ENCODE results near the gene TRAK1.

Gene TRAK1

GRCh38 chr3:42246091-42246490 is 154.9 kb downstream of the TRAK1 start:
- no peak for DNase-seq (ENCODE audit: low spot score)

- DNase-seq (ENCODE audit: low spot score) = peak; percentile 56
These were observed 156.4 kb downstream of the TRAK1 start for GRCh38 chr3:42247576-42248027.

- no peak for DNase-seq (ENCODE audit: low spot score)
These were observed 159.6 kb downstream of the TRAK1 start for GRCh38 chr3:42250761-42251160.

- DNase-seq (ENCODE audit: low spot score) = no peak
These were observed 163.4 kb downstream of the TRAK1 start for GRCh38 chr3:42254566-42254965.

GRCh38 chr3:42256135-42256819 is 165.1 kb downstream of the TRAK1 start:
- DNase-seq (ENCODE audit: low spot score) = peak; percentile 22

GRCh38 chr3:42257007-42257406 is 165.8 kb downstream of the TRAK1 start:
- no peak for DNase-seq (ENCODE audit: low spot score)

- peak; percentile 20 for DNase-seq (ENCODE audit: low spot score)
These were observed 171.4 kb downstream of the TRAK1 start for GRCh38 chr3:42262525-42262924.

- no peak for DNase-seq (ENCODE audit: low spot score)
These were observed 172.5 kb downstream of the TRAK1 start for GRCh38 chr3:42263354-42264346.

GRCh38 chr3:42264399-42265058 is 173.4 kb downstream of the TRAK1 start:
- DNase-seq (ENCODE audit: low spot score) = no peak

- no peak for DNase-seq (ENCODE audit: low spot score)
These were observed 174.2 kb downstream of the TRAK1 start for GRCh38 chr3:42265059-42265991.

- DNase-seq (ENCODE audit: low spot score) = no peak
These were observed 174.9 kb downstream of the TRAK1 start, which contains the start of gene CCK for GRCh38 chr3:42266085-42266484. Gene CCK (minus strand): TSS chr3:42266185. CDS start chr3:42263630, 2,555 bp downstream.

- DNase-seq (ENCODE audit: low spot score) = no peak
These were observed 176.7 kb downstream of the TRAK1 start for GRCh38 chr3:42267878-42268277.

- no peak for DNase-seq (ENCODE audit: low spot score)
These were observed 178.5 kb downstream of the TRAK1 start for GRCh38 chr3:42269647-42270046.

- no peak for DNase-seq (ENCODE audit: low spot score)
These were observed 179.4 kb downstream of the TRAK1 start for GRCh38 chr3:42270561-42270960.

GRCh38 chr3:42271786-42272185 is 180.6 kb downstream of the TRAK1 start:
- DNase-seq (ENCODE audit: low spot score) = no peak

GRCh38 chr3:42273361-42273760 is 182.2 kb downstream of the TRAK1 start:
- no peak for DNase-seq (ENCODE audit: low spot score)

GRCh38 chr3:42274266-42274665 is 183.1 kb downstream of the TRAK1 start:
- no peak for DNase-seq (ENCODE audit: low spot score)

- no peak for DNase-seq (ENCODE audit: low spot score)
These were observed 184.1 kb downstream of the TRAK1 start for GRCh38 chr3:42275217-42275616.

All from RKO (cell line).